DOHH2 (cell line): Measurements from ENCODE around the gene MRPL44.

Experiments used
- H3F3A ChIP-seq: fragments of 200-600 bp; sonication (generic), shearing (Covaris generic); 2 replicates; pipeline ENCODE4 v1.6.0; 2016; ENCODE audit warnings: antibody characterized with exemption, mild to moderate bottlenecking; ENCODE audit not compliant: control insufficient read depth, insufficient read depth
- H3K27ac ChIP-seq: fragments of 200-600 bp; sonication (generic); 2 replicates; pipeline ENCODE4 v1.5.1; 2014; ENCODE audit warnings: low read depth, mild to moderate bottlenecking, low read length, moderate library complexity
- H3K27me3 ChIP-seq: fragments of 200-600 bp; sonication (generic); 2 replicates; pipeline ENCODE4 v1.6.1; 2014; ENCODE audit warnings: mild to moderate bottlenecking, low read length, mixed read lengths; ENCODE audit not compliant: control insufficient read depth
- H3K36me3 ChIP-seq: fragments of 200-600 bp; sonication (generic); 2 replicates; pipeline ENCODE4 v1.6.1; 2014; ENCODE audit warnings: mild to moderate bottlenecking, low read length, moderate library complexity, mixed read lengths; ENCODE audit not compliant: control insufficient read depth
- H3K4me1 ChIP-seq: fragments of 200-600 bp; sonication (generic); 2 replicates; pipeline ENCODE4 v1.6.1; 2014; ENCODE audit warnings: mild to moderate bottlenecking, low read length, mixed read lengths; ENCODE audit not compliant: control insufficient read depth
- H3K4me2 ChIP-seq: fragments of 200-600 bp; sonication (generic); 2 replicates; pipeline ENCODE4 v1.6.0; 2014; ENCODE audit warnings: mild to moderate bottlenecking, low read length, moderate library complexity
- H3K4me3 ChIP-seq: fragments of 200-600 bp; sonication (generic); 2 replicates; pipeline ENCODE4 v1.5.1; 2014; ENCODE audit warnings: mild to moderate bottlenecking, low read length, mixed read lengths
- H3K79me2 ChIP-seq: fragments of 200-600 bp; sonication (generic); 2 replicates; pipeline ENCODE4 v1.6.1; 2014; ENCODE audit warnings: mild to moderate bottlenecking, low read length, mixed read lengths; ENCODE audit not compliant: control insufficient read depth
- H3K9me2 ChIP-seq: fragments of 200-600 bp; sonication (generic); replicated peaks from 2 replicates; pipeline ENCODE4 v1.6.1; 2014; ENCODE audit warnings: mild to moderate bottlenecking, low read length, mixed read lengths; ENCODE audit not compliant: control insufficient read depth
- H3K9me3 ChIP-seq: fragments of 200-600 bp; sonication (generic); 2 replicates; pipeline ENCODE4 v1.6.1; 2014; ENCODE audit warnings: antibody characterized with exemption, low read length, mixed read lengths; ENCODE audit not compliant: control insufficient read depth, insufficient read depth
- H4K20me1 ChIP-seq: fragments of 200-600 bp; sonication (generic); 2 replicates; pipeline ENCODE4 v1.6.0; 2014; ENCODE audit warnings: low read depth, mild to moderate bottlenecking, antibody characterized with exemption, low read length, moderate library complexity; ENCODE audit not compliant: control insufficient read depth, insufficient read depth
- CTCF ChIP-seq: fragments of 200-600 bp; sonication (generic); IDR thresholded peaks from one replicate; pipeline ENCODE4 v1.5.1; 2014; ENCODE audit warnings: antibody characterized with exemption, mild to moderate bottlenecking, low read depth, low read length; ENCODE audit not compliant: poor library complexity, severe bottlenecking
- EZH2phosphoT487 ChIP-seq: fragments of 200-600 bp; sonication (generic); IDR thresholded peaks from 2 replicates; pipeline ENCODE4 v1.6.1; 2017; ENCODE audit warnings: borderline replicate concordance, mild to moderate bottlenecking, antibody characterized with exemption, low read length, moderate library complexity, mixed read lengths

MRPL44 gene

GRCh38 chr2:224009605-224010315 is 52.5 kb downstream of the MRPL44 start:
- TF ChIP-seq EZH2phosphoT487, result no peak
- no peak for TF ChIP-seq CTCF
- Histone ChIP-seq H3K4me2 (no peak overlapping the region), H3K9me3 (no peaks in the 10 kb centered on the region), H3K79me2 (no peaks in the 10 kb centered on the region), H3K9me2 (no peaks in the 10 kb centered on the region), H3K27ac (no peak overlapping the region), H3K27me3 (peaks cover 2% of the 10 kb centered on the region; the same call in 1 of the 2 replicates), H3K4me1 (no peaks in the 10 kb centered on the region), H3K36me3 (no peaks in the 10 kb centered on the region), H4K20me1 (no peaks in the 10 kb centered on the region), H3K4me3 (no peak overlapping the region), H3F3A (no peaks in the 10 kb centered on the region)

GRCh38 chr2:224011837-224012236 is 54.6 kb downstream of the MRPL44 start:
- Histone ChIP-seq H4K20me1 (no peaks in the 10 kb centered on the region), H3K9me3 (no peaks in the 10 kb centered on the region), H3K27ac (no peak overlapping the region), H3F3A (no peaks in the 10 kb centered on the region), H3K9me2 (no peaks in the 10 kb centered on the region), H3K4me2 (no peak overlapping the region), H3K79me2 (no peaks in the 10 kb centered on the region), H3K4me3 (no peak overlapping the region), H3K36me3 (no peaks in the 10 kb centered on the region), H3K4me1 (no peaks in the 10 kb centered on the region), H3K27me3 (no peaks in the 10 kb centered on the region)
- no peak for TF ChIP-seq EZH2phosphoT487
- no peak for TF ChIP-seq CTCF

- Histone ChIP-seq H3K36me3 (no peaks in the 10 kb centered on the region), H3K9me2 (no peaks in the 10 kb centered on the region), H3K79me2 (no peaks in the 10 kb centered on the region), H3K27ac (no peak overlapping the region), H3K4me2 (no peak overlapping the region), H3K4me3 (no peak overlapping the region), H3F3A (no peaks in the 10 kb centered on the region), H3K9me3 (no peaks in the 10 kb centered on the region), H3K4me1 (no peaks in the 10 kb centered on the region), H4K20me1 (no peaks in the 10 kb centered on the region), H3K27me3 (no peaks in the 10 kb centered on the region)
- TF ChIP-seq EZH2phosphoT487 (no peak), CTCF (no peak)
These were observed 57.1 kb downstream of the MRPL44 start for GRCh38 chr2:224014336-224014735.
